SK-N-DZ (cell line): Measurements from ENCODE around the gene ENOSF1.

Experiments
- DNase-seq: peaks from one replicate; pipeline ENCODE4 v3.0.0-alpha.2; 2015; ENCODE audit warnings: low spot score

ENOSF1 gene

GRCh38 chr18:634551-635045 lies 77.8 kb downstream of the ENOSF1 start:
- no peak for DNase-seq

- DNase-seq = no peak
These were observed 80.9 kb downstream of the ENOSF1 start for GRCh38 chr18:631560-631959.

GRCh38 chr18:629269-630150 lies 82.9 kb downstream of the ENOSF1 start:
- DNase-seq = no peak

- no peak for DNase-seq
These were observed 85.2 kb downstream of the ENOSF1 start for GRCh38 chr18:627231-627630.

- DNase-seq = peak; percentile 69
These were observed 88.4 kb downstream of the ENOSF1 start for GRCh38 chr18:623761-624620.

- DNase-seq = no peak
These were observed 90.1 kb downstream of the ENOSF1 start for GRCh38 chr18:622289-622688.

GRCh38 chr18:621291-622043 lies 91.0 kb downstream of the ENOSF1 start:
- peak; percentile 37 for DNase-seq
